Measurements from ENCODE around the gene RHOD. TPM values are rescaled to one million over a fixed set of nuclear protein-coding genes. Genes with fewer than 3 reads are reported as not detected.

RHOD gene
- polyA plus RNA-seq, 1 experiment: 12.9 TPM

- no peak overlapping the region for H3K4me3 ChIP-seq (ENCODE audit: low read depth, low read length)
- H3K27me3 ChIP-seq (ENCODE audit: control insufficient read depth, insufficient read depth, low read length): peaks cover 16% of the 10 kb centered on the region
- no peak overlapping the region for H3K27ac ChIP-seq (ENCODE audit: low read depth, low read length)
- no peaks in the 10 kb centered on the region; the same call in 1 of the 2 replicates for H3K9me3 ChIP-seq (ENCODE audit: control insufficient read depth, insufficient read depth, low read length)
- ChIA-PET CTCF (no interaction called here), POLR2A (no interaction called here)
- DNase-seq (ENCODE audit: low read depth, low spot score): no peak
- TF ChIP-seq, protein P1, sequence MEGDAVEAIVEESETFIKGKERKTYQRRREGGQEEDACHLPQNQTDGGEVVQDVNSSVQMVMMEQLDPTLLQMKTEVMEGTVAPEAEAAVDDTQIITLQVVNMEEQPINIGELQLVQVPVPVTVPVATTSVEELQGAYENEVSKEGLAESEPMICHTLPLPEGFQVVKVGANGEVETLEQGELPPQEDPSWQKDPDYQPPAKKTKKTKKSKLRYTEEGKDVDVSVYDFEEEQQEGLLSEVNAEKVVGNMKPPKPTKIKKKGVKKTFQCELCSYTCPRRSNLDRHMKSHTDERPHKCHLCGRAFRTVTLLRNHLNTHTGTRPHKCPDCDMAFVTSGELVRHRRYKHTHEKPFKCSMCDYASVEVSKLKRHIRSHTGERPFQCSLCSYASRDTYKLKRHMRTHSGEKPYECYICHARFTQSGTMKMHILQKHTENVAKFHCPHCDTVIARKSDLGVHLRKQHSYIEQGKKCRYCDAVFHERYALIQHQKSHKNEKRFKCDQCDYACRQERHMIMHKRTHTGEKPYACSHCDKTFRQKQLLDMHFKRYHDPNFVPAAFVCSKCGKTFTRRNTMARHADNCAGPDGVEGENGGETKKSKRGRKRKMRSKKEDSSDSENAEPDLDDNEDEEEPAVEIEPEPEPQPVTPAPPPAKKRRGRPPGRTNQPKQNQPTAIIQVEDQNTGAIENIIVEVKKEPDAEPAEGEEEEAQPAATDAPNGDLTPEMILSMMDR (IDR thresholded peaks at IDR 0.05; ENCODE audit: low read depth, low read length): no peak
These were observed 16.5 kb upstream of the RHOD start for GRCh38 chr11:67040147-67040546.

- TF ChIP-seq, protein P1 (IDR thresholded peaks at IDR 0.05; ENCODE audit: low read depth, low read length): no peak
- Histone ChIP-seq H3K27me3 (ENCODE audit: control insufficient read depth, insufficient read depth, low read length) (peaks cover 14% of the 10 kb centered on the region), H3K9me3 (ENCODE audit: control insufficient read depth, insufficient read depth, low read length) (no peaks in the 10 kb centered on the region; the same call in 1 of the 2 replicates), H3K4me3 (ENCODE audit: low read depth, low read length) (no peak overlapping the region), H3K27ac (ENCODE audit: low read depth, low read length) (no peak overlapping the region)
- ChIA-PET POLR2A (no interaction called here), CTCF (no interaction called here)
- no peak for DNase-seq (ENCODE audit: low read depth, low spot score)
These were observed 15.0 kb upstream of the RHOD start for GRCh38 chr11:67041602-67042001.

DNA sequence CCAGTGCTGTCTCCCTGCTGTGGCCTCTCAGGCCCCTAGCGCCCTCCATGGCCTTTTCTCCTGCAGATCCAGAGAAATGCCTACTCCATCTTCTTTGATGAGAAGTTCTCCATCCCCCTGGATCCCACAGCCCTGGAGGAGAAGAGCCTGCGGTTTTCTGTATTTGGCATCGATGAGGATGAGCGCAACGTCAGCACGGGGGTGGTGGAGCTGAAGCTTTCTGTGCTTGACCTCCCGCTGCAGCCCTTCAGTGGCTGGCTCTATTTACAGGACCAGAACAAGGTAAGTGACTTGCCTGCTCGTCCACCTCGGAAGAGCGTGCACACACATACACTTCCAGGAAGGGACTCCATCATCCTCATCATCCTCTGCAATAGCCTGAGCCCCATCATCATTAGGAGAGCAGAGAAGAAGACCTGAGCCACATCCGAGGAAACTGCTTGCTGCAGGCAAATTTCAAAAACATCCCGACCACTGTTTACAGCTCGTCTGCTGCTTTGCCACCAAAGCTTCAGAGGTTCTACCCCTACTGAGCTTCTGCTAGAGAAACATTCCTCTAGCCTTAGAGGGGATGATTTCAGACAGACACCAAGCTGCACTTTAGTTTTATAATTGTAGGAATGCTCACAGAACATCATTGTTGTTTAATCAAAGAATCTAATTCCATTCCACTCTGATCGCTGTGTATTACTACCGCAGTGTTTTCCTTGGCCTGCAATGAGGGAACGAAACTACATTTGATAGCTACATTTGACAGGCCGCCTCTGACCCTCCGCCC lies 12.9 kb upstream of the RHOD start:
- no peaks in the 10 kb centered on the region; the same call in 1 of the 2 replicates for H3K9me3 ChIP-seq (ENCODE audit: control insufficient read depth, insufficient read depth, low read length)
- no peak for DNase-seq (ENCODE audit: low read depth, low spot score)
- ChIA-PET POLR2A (no interaction called here), CTCF (interaction anchor here (0.7 kb wide), 1 partner anchor 10 kb away, joined by 3 read pairs; no protein-coding TSS in a partner anchor)
- no peak overlapping the region for H3K27ac ChIP-seq (ENCODE audit: low read depth, low read length)
- peaks cover 14% of the 10 kb centered on the region for H3K27me3 ChIP-seq (ENCODE audit: control insufficient read depth, insufficient read depth, low read length)
- TF ChIP-seq, protein P1 (IDR thresholded peaks at IDR 0.05; ENCODE audit: low read depth, low read length): no peak
- no peak overlapping the region for H3K4me3 ChIP-seq (ENCODE audit: low read depth, low read length)

DNA sequence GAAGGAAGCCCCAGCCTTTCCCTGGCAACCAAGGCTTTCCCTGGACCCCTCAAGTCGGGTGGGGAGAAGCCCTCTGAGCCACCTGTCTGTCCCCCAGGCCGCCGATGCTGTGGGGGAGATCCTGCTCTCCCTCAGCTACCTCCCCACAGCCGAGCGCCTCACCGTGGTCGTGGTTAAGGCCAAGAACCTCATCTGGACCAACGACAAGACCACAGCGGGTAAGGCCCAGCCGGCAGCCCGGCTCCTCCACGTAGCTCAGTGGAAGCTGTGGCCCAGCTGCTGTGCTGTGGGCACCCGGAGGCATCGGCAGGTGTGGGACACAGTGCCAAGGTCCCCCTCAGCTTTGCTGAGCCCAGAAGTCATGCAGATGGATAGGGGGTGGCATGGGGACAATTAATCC lies 12.2 kb upstream of the RHOD start:
- CTCF ChIA-PET: interaction anchor here (0.7 kb wide), 1 partner anchor 10 kb away, joined by 3 read pairs; no protein-coding TSS in a partner anchor

DNA sequence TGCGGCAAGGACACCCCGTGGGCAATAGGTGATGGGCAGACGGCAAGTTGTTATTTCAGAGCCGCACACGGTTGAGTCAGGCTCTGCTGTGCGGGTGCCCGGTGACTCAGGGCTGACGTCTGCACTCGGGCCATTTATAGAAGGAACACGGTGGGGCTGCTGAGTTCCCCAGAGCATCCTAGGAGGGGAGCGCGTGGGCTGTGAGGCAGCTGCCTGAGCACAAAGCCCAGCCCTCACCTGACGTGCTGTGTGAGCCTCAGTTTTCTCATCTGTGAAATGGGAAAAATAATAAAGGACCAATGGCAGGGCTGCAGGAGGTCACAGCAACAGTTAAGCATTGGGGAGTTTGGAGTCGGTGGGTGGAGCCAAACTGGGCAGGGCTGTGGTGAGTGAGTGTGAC lies 11.3 kb upstream of the RHOD start:
- peak; percentile 69 for DNase-seq (ENCODE audit: low read depth, low spot score)
- Histone ChIP-seq H3K27ac (ENCODE audit: low read depth, low read length) (no peak overlapping the region), H3K27me3 (ENCODE audit: control insufficient read depth, insufficient read depth, low read length) (peaks cover 12% of the 10 kb centered on the region), H3K9me3 (ENCODE audit: control insufficient read depth, insufficient read depth, low read length) (no peaks in the 10 kb centered on the region; the same call in 1 of the 2 replicates), H3K4me3 (ENCODE audit: low read depth, low read length) (no peak overlapping the region)
- ChIA-PET POLR2A (no interaction called here), CTCF (no interaction called here)
- TF ChIP-seq, protein P1 (IDR thresholded peaks at IDR 0.05; ENCODE audit: low read depth, low read length): no peak

More for the DNA sequence above, 12.2 kb upstream of the RHOD start:
- DNase-seq (ENCODE audit: low read depth, low spot score): no peak
- H3K27ac ChIP-seq (ENCODE audit: low read depth, low read length): no peak overlapping the region
- TF ChIP-seq, protein P1 (IDR thresholded peaks at IDR 0.05; ENCODE audit: low read depth, low read length): no peak
- POLR2A ChIA-PET: no interaction called here
- no peak overlapping the region for H3K4me3 ChIP-seq (ENCODE audit: low read depth, low read length)
- no peaks in the 10 kb centered on the region; the same call in 1 of the 2 replicates for H3K9me3 ChIP-seq (ENCODE audit: control insufficient read depth, insufficient read depth, low read length)
- H3K27me3 ChIP-seq (ENCODE audit: control insufficient read depth, insufficient read depth, low read length): peaks cover 14% of the 10 kb centered on the region

Data from AG04450 (cell line).